OCI-LY7 (cell line): ENCODE measurements around the gene SCCPDH.
"Not testable (repeated sequence)": the region's sequence is repeated elsewhere in the genome, so short reads cannot be mapped to it uniquely, and the experiment has no call there.

Experiments
- CTCF ChIP-seq: fragments of 200-600 bp; sonication (generic); conservative IDR thresholded peaks from 2 replicates; pipeline ENCODE4 v1.5.1; 2014; ENCODE audit warnings: mild to moderate bottlenecking, antibody characterized with exemption, low read length, moderate library complexity, mixed read lengths
- EZH2phosphoT487 ChIP-seq: fragments of 200-600 bp; sonication (generic); IDR thresholded peaks from 2 replicates; pipeline ENCODE4 v1.6.1; 2018; ENCODE audit warnings: low read depth, borderline replicate concordance, mild to moderate bottlenecking, mixed run types, antibody characterized with exemption, low read length, moderate library complexity, mixed read lengths

- not testable (repeated sequence) for TF ChIP-seq CTCF, EZH2phosphoT487
Measured at GRCh38 chr1:246813325-246813724, 89.1 kb downstream of the SCCPDH start.
